ENCODE results near the gene FDX2.
"Not testable (repeated sequence)": the region's sequence is repeated elsewhere in the genome, so short reads cannot be mapped to it uniquely, and the experiment has no call there.

FDX2 gene

GRCh38 chr19:10284065-10284959 lies 31.5 kb downstream of the FDX2 start:
- peaks cover 13 to 34% of the 10 kb centered on the region in 2 donors for H3K4me1 ChIP-seq (ENCODE audit: control insufficient read depth in 1 of 2, insufficient read depth in 2 of 2, low read length in 2 of 2)
- H3K27me3 ChIP-seq (ENCODE audit: control insufficient read depth in 1 of 2, insufficient read depth in 2 of 2, low read length in 2 of 2), result peaks cover 17 to 22% of the 10 kb centered on the region in 2 donors
- H3K36me3 ChIP-seq (ENCODE audit: control insufficient read depth in 1 of 2, insufficient read depth in 2 of 2, low read length in 2 of 2), result peaks cover 0 to 27% of the 10 kb centered on the region in 2 donors
- H3K9me3 ChIP-seq (ENCODE audit: control insufficient read depth in 1 of 2, low read length in 2 of 2), result no peaks in the 10 kb centered on the region
- no peak overlapping the region for H3K27ac ChIP-seq (ENCODE audit: low read depth, low read length)
- no peak overlapping the region for H3K4me3 ChIP-seq (ENCODE audit: low read depth in 1 of 2, low read length in 2 of 2)
- no peak overlapping the region for H3K9ac ChIP-seq (ENCODE audit: low read depth in 1 of 2, low read length in 2 of 2)

DNA sequence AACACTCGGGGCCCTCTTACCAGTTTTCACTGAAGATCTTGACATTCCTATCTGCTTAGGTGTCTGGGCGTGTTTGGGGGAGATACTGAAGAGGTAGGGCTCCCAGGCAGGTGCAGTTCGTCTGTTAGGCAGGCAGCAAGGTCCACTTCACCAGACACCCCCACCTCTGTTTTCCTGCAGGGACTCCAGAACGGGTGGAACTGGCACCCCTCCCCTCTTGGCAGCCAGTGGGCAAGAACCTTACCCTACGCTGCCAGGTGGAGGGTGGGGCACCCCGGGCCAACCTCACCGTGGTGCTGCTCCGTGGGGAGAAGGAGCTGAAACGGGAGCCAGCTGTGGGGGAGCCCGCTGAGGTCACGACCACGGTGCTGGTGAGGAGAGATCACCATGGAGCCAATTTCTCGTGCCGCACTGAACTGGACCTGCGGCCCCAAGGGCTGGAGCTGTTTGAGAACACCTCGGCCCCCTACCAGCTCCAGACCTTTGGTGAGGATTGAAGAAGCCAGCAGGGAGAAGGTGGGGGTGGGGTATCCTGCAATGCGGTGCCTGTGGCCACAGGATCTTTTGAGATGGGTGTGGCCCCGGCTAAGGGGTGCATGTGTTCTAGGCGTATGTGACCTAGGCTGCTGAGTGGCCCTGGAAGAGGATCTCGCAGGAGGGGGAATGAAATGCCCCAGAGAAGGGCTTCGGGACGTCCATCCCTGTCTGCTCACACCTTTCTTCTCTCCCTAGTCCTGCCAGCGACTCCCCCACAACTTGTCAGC lies 32.3 kb downstream of the FDX2 start:
- Histone ChIP-seq H3K36me3 (ENCODE audit: control insufficient read depth in 1 of 2, insufficient read depth in 2 of 2, low read length in 2 of 2) (peaks cover 0 to 27% of the 10 kb centered on the region in 2 donors), H3K9ac (ENCODE audit: low read depth in 1 of 2, low read length in 2 of 2) (no peak overlapping the region), H3K4me1 (ENCODE audit: control insufficient read depth in 1 of 2, insufficient read depth in 2 of 2, low read length in 2 of 2) (peaks cover 13 to 26% of the 10 kb centered on the region in 2 donors), H3K9me3 (ENCODE audit: control insufficient read depth in 1 of 2, low read length in 2 of 2) (no peaks in the 10 kb centered on the region), H3K27ac (ENCODE audit: low read depth, low read length) (no peak overlapping the region), H3K27me3 (ENCODE audit: control insufficient read depth in 1 of 2, insufficient read depth in 2 of 2, low read length in 2 of 2) (peaks cover 11 to 14% of the 10 kb centered on the region in 2 donors), H3K4me3 (ENCODE audit: low read depth in 1 of 2, low read length in 2 of 2) (no peak overlapping the region)

GRCh38 chr19:10282043-10282442 lies 33.8 kb downstream of the FDX2 start:
- not testable (repeated sequence) for H3K9ac ChIP-seq (ENCODE audit: low read depth in 1 of 2, low read length in 2 of 2); H3K4me3 ChIP-seq (ENCODE audit: low read depth in 1 of 2, low read length in 2 of 2); H3K9me3 ChIP-seq (ENCODE audit: control insufficient read depth in 1 of 2, low read length in 2 of 2); H3K27ac ChIP-seq (ENCODE audit: low read depth, low read length); H3K27me3 ChIP-seq (ENCODE audit: control insufficient read depth in 1 of 2, insufficient read depth in 2 of 2, low read length in 2 of 2)
- Histone ChIP-seq H3K4me1 (ENCODE audit: control insufficient read depth in 1 of 2, insufficient read depth in 2 of 2, low read length in 2 of 2) (peaks cover 7 to 13% of the 10 kb centered on the region in 2 donors), H3K36me3 (ENCODE audit: control insufficient read depth in 1 of 2, insufficient read depth in 2 of 2, low read length in 2 of 2) (peaks cover 0 to 31% of the 10 kb centered on the region in 2 donors)

DNA sequence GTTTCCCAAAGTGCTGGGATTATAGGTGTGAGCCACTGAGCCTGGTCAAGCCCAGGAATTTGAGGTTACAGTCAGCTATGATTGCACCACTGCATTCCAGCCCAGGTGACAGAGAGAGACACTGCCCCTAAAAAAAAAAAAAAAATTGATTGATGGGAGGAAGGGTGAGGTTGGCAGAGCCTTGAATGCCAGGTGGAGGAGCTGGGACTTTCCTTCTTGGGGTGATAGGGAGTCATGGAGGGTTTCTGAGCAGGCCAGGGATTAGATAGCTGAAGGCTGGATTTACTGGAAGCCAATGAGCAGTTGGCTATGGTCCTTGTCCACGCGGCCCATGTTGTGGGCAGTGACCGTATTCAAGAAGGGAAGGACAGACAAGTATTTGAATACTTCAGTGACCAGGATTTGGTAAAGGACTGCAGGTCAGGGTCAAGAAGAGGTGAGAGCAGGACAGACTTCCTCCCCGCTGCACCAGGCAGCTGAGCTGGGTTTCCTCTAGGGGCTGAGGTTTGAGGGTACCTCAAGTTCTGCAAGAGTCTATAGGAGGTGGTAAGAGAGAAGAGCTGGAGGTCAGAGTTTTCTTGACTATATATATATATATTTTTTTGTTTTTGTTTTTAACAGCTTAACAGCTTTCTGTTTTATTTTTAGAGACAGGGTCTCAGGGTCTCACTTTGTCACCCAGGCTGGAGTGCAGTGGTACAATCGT lies 35.9 kb downstream of the FDX2 start:
- Histone ChIP-seq H3K9me3 (ENCODE audit: control insufficient read depth in 1 of 2, low read length in 2 of 2) (no peaks in the 10 kb centered on the region), H3K4me1 (ENCODE audit: control insufficient read depth in 1 of 2, insufficient read depth in 2 of 2, low read length in 2 of 2) (no peaks in the 10 kb centered on the region), H3K36me3 (ENCODE audit: control insufficient read depth in 1 of 2, insufficient read depth in 2 of 2, low read length in 2 of 2) (peaks cover 0 to 18% of the 10 kb centered on the region in 2 donors), H3K27ac (ENCODE audit: low read depth, low read length) (no peak overlapping the region), H3K4me3 (ENCODE audit: low read depth in 1 of 2, low read length in 2 of 2) (no peak overlapping the region), H3K27me3 (ENCODE audit: control insufficient read depth in 1 of 2, insufficient read depth in 2 of 2, low read length in 2 of 2) (no peaks in the 10 kb centered on the region), H3K9ac (ENCODE audit: low read depth in 1 of 2, low read length in 2 of 2) (no peak overlapping the region)

- H3K36me3 ChIP-seq (ENCODE audit: control insufficient read depth in 1 of 2, insufficient read depth in 2 of 2, low read length in 2 of 2), result peaks cover 0 to 14% of the 10 kb centered on the region in 2 donors
- H3K27ac ChIP-seq (ENCODE audit: low read depth, low read length), result no peak overlapping the region
- no peaks in the 10 kb centered on the region for H3K4me1 ChIP-seq (ENCODE audit: control insufficient read depth in 1 of 2, insufficient read depth in 2 of 2, low read length in 2 of 2)
Observed at GRCh38 chr19:10278935-10279334, 36.9 kb downstream of the FDX2 start.

DNA sequence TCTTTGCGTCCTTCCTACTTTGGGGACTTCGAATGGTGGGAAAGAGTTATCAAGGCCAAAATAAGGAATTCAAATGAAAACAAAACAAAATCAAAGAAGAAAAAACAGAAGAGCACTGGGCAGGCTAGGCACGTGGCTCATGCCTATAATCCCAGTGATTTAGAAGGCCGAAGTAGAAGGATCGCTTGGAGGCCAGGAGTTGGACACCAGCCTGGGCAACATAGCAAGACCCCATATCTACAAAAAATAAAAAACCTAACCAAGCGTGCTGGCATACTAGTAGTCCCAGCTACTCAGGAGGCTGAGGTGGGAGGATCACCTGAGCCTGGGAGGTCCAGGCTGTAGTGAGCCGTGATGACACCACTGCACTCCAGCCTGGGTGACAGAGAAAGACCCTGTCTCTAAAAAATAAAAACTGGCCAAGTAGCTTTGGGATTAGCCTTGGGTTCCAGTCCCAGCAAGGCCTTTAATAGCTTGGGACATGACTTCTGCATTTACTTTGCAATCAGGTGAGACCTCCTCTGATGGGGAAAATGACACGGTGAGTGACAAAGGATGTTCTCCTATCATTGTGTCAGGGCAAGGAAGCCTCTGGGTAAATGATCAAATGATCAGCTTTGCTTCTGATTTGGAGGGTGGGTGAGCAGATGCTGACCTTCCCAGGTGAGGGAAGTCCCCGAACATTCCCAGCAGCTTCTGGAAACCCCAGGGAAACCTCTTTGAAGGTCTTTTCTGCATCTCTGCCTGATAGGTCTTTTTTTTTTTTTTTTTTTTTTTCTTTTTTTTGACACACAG lies 37.8 kb downstream of the FDX2 start:
- H3K9me3 ChIP-seq (ENCODE audit: control insufficient read depth in 1 of 2, low read length in 2 of 2), result no peaks in the 10 kb centered on the region
- H3K4me1 ChIP-seq (ENCODE audit: control insufficient read depth in 1 of 2, insufficient read depth in 2 of 2, low read length in 2 of 2), result no peaks in the 10 kb centered on the region
- H3K36me3 ChIP-seq (ENCODE audit: control insufficient read depth in 1 of 2, insufficient read depth in 2 of 2, low read length in 2 of 2), result peaks cover 0 to 8% of the 10 kb centered on the region in 2 donors
- H3K27ac ChIP-seq (ENCODE audit: low read depth, low read length), result no peak overlapping the region
- H3K4me3 ChIP-seq (ENCODE audit: low read depth in 1 of 2, low read length in 2 of 2), result no peak overlapping the region
- H3K27me3 ChIP-seq (ENCODE audit: control insufficient read depth in 1 of 2, insufficient read depth in 2 of 2, low read length in 2 of 2), result no peaks in the 10 kb centered on the region
- no peak overlapping the region for H3K9ac ChIP-seq (ENCODE audit: low read depth in 1 of 2, low read length in 2 of 2)

More at GRCh38 chr19:10278935-10279334, 36.9 kb downstream of the FDX2 start:
- no peaks in the 10 kb centered on the region for H3K9me3 ChIP-seq (ENCODE audit: control insufficient read depth in 1 of 2, low read length in 2 of 2)
- no peaks in the 10 kb centered on the region for H3K27me3 ChIP-seq (ENCODE audit: control insufficient read depth in 1 of 2, insufficient read depth in 2 of 2, low read length in 2 of 2)
- H3K9ac ChIP-seq (ENCODE audit: low read depth in 1 of 2, low read length in 2 of 2), result no peak overlapping the region
- no peak overlapping the region for H3K4me3 ChIP-seq (ENCODE audit: low read depth in 1 of 2, low read length in 2 of 2)

DNA sequence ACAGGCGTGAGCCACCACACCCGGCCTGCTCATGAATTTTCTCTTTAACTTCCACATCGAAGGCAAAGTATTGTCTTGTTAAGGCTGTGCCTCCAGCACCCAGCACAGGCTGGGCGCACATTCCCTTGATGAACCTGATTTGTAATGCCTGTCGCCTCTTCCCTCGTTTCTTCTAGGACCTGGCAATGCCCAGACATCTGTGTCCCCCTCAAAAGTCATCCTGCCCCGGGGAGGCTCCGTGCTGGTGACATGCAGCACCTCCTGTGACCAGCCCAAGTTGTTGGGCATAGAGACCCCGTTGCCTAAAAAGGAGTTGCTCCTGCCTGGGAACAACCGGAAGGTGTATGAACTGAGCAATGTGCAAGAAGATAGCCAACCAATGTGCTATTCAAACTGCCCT lies 41.2 kb downstream of the FDX2 start:
- Histone ChIP-seq H3K27ac (ENCODE audit: low read depth, low read length) (no peak overlapping the region), H3K36me3 (ENCODE audit: control insufficient read depth in 1 of 2, insufficient read depth in 2 of 2, low read length in 2 of 2) (peaks cover 0 to 8% of the 10 kb centered on the region in 2 donors), H3K4me1 (ENCODE audit: control insufficient read depth in 1 of 2, insufficient read depth in 2 of 2, low read length in 2 of 2) (peaks cover 10 to 18% of the 10 kb centered on the region in 2 donors), H3K9ac (ENCODE audit: low read depth in 1 of 2, low read length in 2 of 2) (no peak overlapping the region), H3K27me3 (ENCODE audit: control insufficient read depth in 1 of 2, insufficient read depth in 2 of 2, low read length in 2 of 2) (peaks cover 9 to 16% of the 10 kb centered on the region in 2 donors), H3K4me3 (ENCODE audit: low read depth in 1 of 2, low read length in 2 of 2) (no peak overlapping the region), H3K9me3 (ENCODE audit: control insufficient read depth in 1 of 2, low read length in 2 of 2) (no peaks in the 10 kb centered on the region)

GRCh38 chr19:10271543-10272086 lies 44.2 kb downstream of the FDX2 start:
- Histone ChIP-seq H3K9ac (ENCODE audit: low read depth in 1 of 2, low read length in 2 of 2) (peak overlapping the region; percentile 44 to 57), H3K9me3 (ENCODE audit: control insufficient read depth in 1 of 2, low read length in 2 of 2) (no peaks in the 10 kb centered on the region), H3K4me1 (ENCODE audit: control insufficient read depth in 1 of 2, insufficient read depth in 2 of 2, low read length in 2 of 2) (peaks cover 11 to 19% of the 10 kb centered on the region in 2 donors), H3K4me3 (ENCODE audit: low read depth in 1 of 2, low read length in 2 of 2) (peak overlapping the region; percentile 60 to 71), H3K27ac (ENCODE audit: low read depth, low read length) (peak overlapping the region; percentile 83), H3K36me3 (ENCODE audit: control insufficient read depth in 1 of 2, insufficient read depth in 2 of 2, low read length in 2 of 2) (peaks cover 0 to 4% of the 10 kb centered on the region in 2 donors), H3K27me3 (ENCODE audit: control insufficient read depth in 1 of 2, insufficient read depth in 2 of 2, low read length in 2 of 2) (peaks cover 9 to 16% of the 10 kb centered on the region in 2 donors)

Measured in duodenal mucosa (tissue), 2 donors.